Measurements from ENCODE around the gene KLHL24. TPM values are rescaled to one million over a fixed set of nuclear protein-coding genes. Genes with fewer than 3 reads are reported as not detected.
"Not testable (repeated sequence)": the region's sequence is repeated elsewhere in the genome, so short reads cannot be mapped to it uniquely, and the experiment has no call there.

The KLHL24 gene
- total RNA-seq, 1 donor from 2014 or later: 105 TPM

- Mint-ChIP-seq H3K36me3 (ENCODE audit: unreplicated experiment) (no peaks in the 10 kb centered on the region), H3K4me3 (ENCODE audit: unreplicated experiment) (peak overlapping the region; percentile 86), H3K27me3 (ENCODE audit: unreplicated experiment) (no peaks in the 10 kb centered on the region), H3K9me3 (ENCODE audit: unreplicated experiment) (no peaks in the 10 kb centered on the region), H3K4me1 (ENCODE audit: unreplicated experiment) (peaks cover 21% of the 10 kb centered on the region), H3K27ac (ENCODE audit: unreplicated experiment) (peak overlapping the region; percentile 93)
- no peak for TF ChIP-seq CTCF (IDR thresholded peaks at IDR 0.05)
- DNase-seq (ENCODE audit: extremely low spot score, unreplicated experiment): no peak
Measured at GRCh38 chr3:183635107-183635430, 354 bp upstream of the KLHL24 start.

DNA sequence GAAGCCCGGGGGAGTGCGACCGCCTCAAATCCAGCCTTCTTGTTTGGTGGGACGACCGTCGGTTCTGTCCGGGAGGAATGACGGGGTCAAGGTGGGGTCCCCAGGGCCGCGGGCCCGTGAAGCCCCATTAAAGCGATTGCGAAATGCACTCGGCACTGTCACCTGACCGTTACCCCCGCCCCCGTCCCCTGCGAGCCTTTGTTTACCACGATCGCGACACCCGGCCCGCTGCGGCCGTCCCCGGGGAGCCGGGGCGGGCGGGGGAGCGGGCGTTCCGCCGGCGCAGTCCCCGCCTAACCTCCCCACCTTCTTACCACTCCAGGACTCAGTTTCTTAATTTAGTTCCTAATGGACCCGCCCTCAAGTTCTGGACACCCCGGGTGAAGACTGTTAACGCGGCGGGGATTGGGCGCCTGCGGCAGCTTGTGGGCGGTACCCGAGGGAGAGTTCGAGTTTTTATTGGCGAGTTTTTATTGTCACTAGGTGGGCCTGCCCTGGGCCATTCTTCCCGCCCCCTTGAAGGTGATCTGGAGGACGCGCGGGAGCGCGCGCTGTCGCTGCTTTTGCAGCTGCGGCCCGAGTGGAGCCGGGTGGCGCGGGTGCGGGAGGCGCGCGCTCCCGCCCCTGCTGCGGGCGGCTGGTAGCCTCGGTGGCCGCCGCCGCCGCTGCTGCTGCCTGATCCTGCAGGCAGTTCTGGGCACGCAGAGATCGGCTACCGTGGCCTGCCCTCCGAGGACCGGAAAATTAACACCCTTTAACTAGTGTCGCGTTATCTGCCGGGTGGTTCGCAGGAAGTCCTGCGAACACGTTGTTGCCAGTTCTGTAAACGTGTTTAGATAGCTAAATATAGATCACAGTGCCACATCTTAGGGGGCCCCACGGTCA, 1.0 kb downstream of the KLHL24 start:
- Mint-ChIP-seq H3K36me3 (ENCODE audit: unreplicated experiment) (no peaks in the 10 kb centered on the region), H3K4me1 (ENCODE audit: unreplicated experiment) (peaks cover 21% of the 10 kb centered on the region), H3K27ac (ENCODE audit: unreplicated experiment) (peak overlapping the region; percentile 93), H3K27me3 (ENCODE audit: unreplicated experiment) (no peaks in the 10 kb centered on the region), H3K4me3 (ENCODE audit: unreplicated experiment) (peak overlapping the region; percentile 86), H3K9me3 (ENCODE audit: unreplicated experiment) (no peaks in the 10 kb centered on the region)
- DNase-seq (ENCODE audit: extremely low spot score, unreplicated experiment): peak; percentile 95
- TF ChIP-seq CTCF (IDR thresholded peaks at IDR 0.05): no peak

- H3K27me3 Mint-ChIP-seq (ENCODE audit: unreplicated experiment): no peaks in the 10 kb centered on the region
- TF ChIP-seq CTCF (IDR thresholded peaks at IDR 0.05): no peak
- no peaks in the 10 kb centered on the region for H3K9me3 Mint-ChIP-seq (ENCODE audit: unreplicated experiment)
- H3K4me3 Mint-ChIP-seq (ENCODE audit: unreplicated experiment): peak overlapping the region; percentile 86
- H3K27ac Mint-ChIP-seq (ENCODE audit: unreplicated experiment): peak overlapping the region; percentile 81
- H3K36me3 Mint-ChIP-seq (ENCODE audit: unreplicated experiment): peaks cover 2% of the 10 kb centered on the region
- no peak for DNase-seq (ENCODE audit: extremely low spot score, unreplicated experiment)
- H3K4me1 Mint-ChIP-seq (ENCODE audit: unreplicated experiment): peaks cover 24% of the 10 kb centered on the region
Measured at GRCh38 chr3:183637106-183637486, 1.7 kb downstream of the KLHL24 start.

DNA sequence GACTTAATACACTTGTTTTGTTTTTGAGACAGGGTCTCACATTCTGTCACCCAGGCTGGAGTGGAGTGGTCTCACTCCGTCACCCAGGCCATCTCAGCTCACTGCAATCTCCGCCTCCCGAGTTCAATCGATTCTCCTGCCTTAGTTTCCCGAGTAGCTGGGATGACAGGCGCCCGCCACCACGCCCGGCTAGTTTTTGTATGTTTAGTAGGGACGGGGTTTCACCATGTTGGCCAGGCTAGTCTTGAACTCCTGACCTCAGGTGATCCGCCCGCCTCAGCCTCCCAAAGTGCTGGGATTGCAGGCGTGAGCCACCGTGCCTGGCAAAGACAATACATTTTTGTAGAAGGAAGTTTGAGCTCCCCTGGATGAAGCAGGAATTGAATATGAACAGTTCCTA, 2.2 kb downstream of the KLHL24 start:
- not testable (repeated sequence) for DNase-seq (ENCODE audit: extremely low spot score, unreplicated experiment); H3K9me3 Mint-ChIP-seq (ENCODE audit: unreplicated experiment)

GRCh38 chr3:183638101-183638852, 2.9 kb downstream of the KLHL24 start:
- H3K4me1 Mint-ChIP-seq (ENCODE audit: unreplicated experiment): peaks cover 24% of the 10 kb centered on the region
- no peaks in the 10 kb centered on the region for H3K9me3 Mint-ChIP-seq (ENCODE audit: unreplicated experiment)
- TF ChIP-seq CTCF (IDR thresholded peaks at IDR 0.05): no peak
- H3K36me3 Mint-ChIP-seq (ENCODE audit: unreplicated experiment): peaks cover 2% of the 10 kb centered on the region
- no peak overlapping the region for H3K27ac Mint-ChIP-seq (ENCODE audit: unreplicated experiment)
- H3K27me3 Mint-ChIP-seq (ENCODE audit: unreplicated experiment): no peaks in the 10 kb centered on the region
- peak overlapping the region; percentile 86 for H3K4me3 Mint-ChIP-seq (ENCODE audit: unreplicated experiment)
- no peak for DNase-seq (ENCODE audit: extremely low spot score, unreplicated experiment)

More for the DNA sequence above, 2.2 kb downstream of the KLHL24 start:
- H3K4me1 Mint-ChIP-seq (ENCODE audit: unreplicated experiment): peaks cover 24% of the 10 kb centered on the region
- H3K36me3 Mint-ChIP-seq (ENCODE audit: unreplicated experiment); H3K27ac Mint-ChIP-seq (ENCODE audit: unreplicated experiment); H3K27me3 Mint-ChIP-seq (ENCODE audit: unreplicated experiment): not testable (repeated sequence)
- H3K4me3 Mint-ChIP-seq (ENCODE audit: unreplicated experiment): peak overlapping the region; percentile 86

DNA sequence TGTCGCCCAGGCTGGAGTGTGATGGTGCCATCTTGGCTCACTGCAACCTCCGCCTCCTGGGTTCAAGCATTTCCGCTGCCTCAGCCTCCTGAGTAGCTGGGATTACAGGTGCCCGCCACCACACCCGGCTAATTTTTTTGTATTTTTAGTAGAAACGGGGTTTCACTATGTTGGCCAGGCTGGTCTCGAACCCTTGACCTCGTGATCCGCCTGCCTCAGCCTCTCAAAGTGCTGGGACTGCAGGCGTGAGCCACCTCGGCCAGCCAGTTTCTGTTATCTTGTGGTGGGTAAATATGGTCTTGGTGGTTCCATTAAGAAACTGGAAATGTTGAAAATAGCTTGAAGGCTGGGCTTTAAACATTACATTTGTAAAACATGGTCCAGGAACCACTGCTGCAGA, 5.2 kb downstream of the KLHL24 start:
- H3K9me3 Mint-ChIP-seq (ENCODE audit: unreplicated experiment); H3K27ac Mint-ChIP-seq (ENCODE audit: unreplicated experiment); H3K27me3 Mint-ChIP-seq (ENCODE audit: unreplicated experiment); H3K4me3 Mint-ChIP-seq (ENCODE audit: unreplicated experiment); DNase-seq (ENCODE audit: extremely low spot score, unreplicated experiment): not testable (repeated sequence)
- peaks cover 19% of the 10 kb centered on the region for H3K4me1 Mint-ChIP-seq (ENCODE audit: unreplicated experiment)
- H3K36me3 Mint-ChIP-seq (ENCODE audit: unreplicated experiment): peaks cover 12% of the 10 kb centered on the region
